Esophagus muscularis mucosa (tissue), 4 donors: ENCODE results near the gene SPON2. TPM values are rescaled to one million over a fixed set of nuclear protein-coding genes. Genes with fewer than 3 reads are reported as not detected.
A peak's percentile ranks its signal among the peaks of the same experiment; 100 is the strongest.

Source experiments
- DNase-seq: peaks from one replicate; pipeline ENCODE4 v3.0.0-alpha.2; 2017; ENCODE audit errors: extremely low spot score
- H3K27ac ChIP-seq, 4 donors: fragments of 200-600 bp; sonication (generic); replicated peaks in 1 of 4; 1 replicate in 3 of 4; 2 replicates in 1 of 4; pipeline ENCODE4 v1.5.1; 2016 to 2019; ENCODE audit warnings: mild to moderate bottlenecking in 1 of 4
- H3K27me3 ChIP-seq, 4 donors: fragments of 200-600 bp; sonication (generic); one replicate each; pipeline versions ENCODE4 v1.5.1 to v1.6.0; 2016 to 2019
- H3K36me3 ChIP-seq, 4 donors: fragments of 200-600 bp; sonication (generic); one replicate each; pipeline ENCODE4 v1.5.1; 2016 to 2019
- H3K4me1 ChIP-seq, 4 donors: fragments of 200-600 bp; sonication (generic); one replicate each; pipeline ENCODE4 v1.5.1; 2016 to 2019
- H3K4me3 ChIP-seq, 4 donors: fragments of 200-600 bp; sonication (generic); 1 replicate in 2 of 4; 2 replicates in 2 of 4; pipeline ENCODE4 v1.5.1; 2016 to 2019; ENCODE audit warnings: mild to moderate bottlenecking in 4 of 4, moderate library complexity in 1 of 4
- H3K9me3 ChIP-seq, 4 donors: fragments of 200-600 bp; sonication (generic); 1 replicate in 3 of 4; 2 replicates in 1 of 4; pipeline ENCODE4 v1.5.1; 2016 to 2019
- CTCF ChIP-seq, 3 experiments: fragments of 200-600 bp in 2 of 3; fragments of 450-650 bp in 1 of 3; sonication (generic) in 2 of 3; IDR thresholded peaks; one replicate each; pipeline ENCODE4 v1.5.1; 2017 to 2019; ENCODE audit warnings: antibody characterized with exemption in 3 of 3, mild to moderate bottlenecking in 2 of 3, moderate library complexity in 1 of 3
- EP300 ChIP-seq: sonication (generic); formaldehyde crosslinking; IDR thresholded peaks from one replicate; pipeline ENCODE4 v1.6.1; 2017; ENCODE audit warnings: antibody characterized with exemption
- POLR2A ChIP-seq: fragments of 450-650 bp; IDR thresholded peaks from one replicate; pipeline ENCODE4 v1.6.1; 2017; ENCODE audit warnings: antibody characterized with exemption, moderate library complexity, mild to moderate bottlenecking, low read depth
- POLR2AphosphoS5 ChIP-seq, 2 donors: sonication (generic); formaldehyde crosslinking; IDR thresholded peaks; one replicate each; pipeline ENCODE4 v1.6.1; 2017; ENCODE audit warnings: antibody characterized with exemption in 2 of 2
- WGBS: methylation state at CpG from one replicate; pipeline ENCODE4 v1.1.5; 2018; 5-methylcytosine and 5-hydroxymethylcytosine counted together
- intact Hi-C: fragments of 100-400 bp; cut with DNase I; formaldehyde crosslinking; loops from one replicate; pipeline ENCODE4 v1.15.1; 2023
- total RNA-seq, 4 donors: library from RNA; depleted of rRNA; stranded (reverse); fragments of >200 nt; gene quantifications; one replicate each; pipeline versions ENCODE4 v1.1.0 to v1.2.1, GENCODE V29; 2016

SPON2 gene
- total RNA-seq, 4 donors from 2014 or later, result 21.3 to 72.9 (median 58.3) TPM

DNA sequence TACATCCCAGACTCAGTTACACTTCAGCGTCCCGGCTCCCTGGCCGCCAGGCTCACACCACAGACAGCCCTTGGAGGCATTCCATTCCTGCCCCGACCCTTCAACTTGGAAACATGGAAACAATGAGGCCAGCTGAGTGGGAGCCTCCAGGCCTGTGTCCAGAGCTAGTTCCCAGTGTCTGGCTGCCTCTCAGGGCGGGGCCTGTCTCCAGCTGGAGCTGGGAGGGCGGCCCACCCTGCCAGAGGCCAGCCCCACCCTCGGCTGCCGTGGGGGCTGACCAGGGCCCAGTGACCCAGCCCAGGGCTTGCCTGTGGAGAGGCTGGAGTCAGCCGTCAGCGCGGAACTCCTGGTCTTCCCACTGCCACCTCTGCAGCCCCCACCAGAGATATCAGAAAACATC is 37.4 kb upstream of the SPON2 start:
- Histone ChIP-seq H3K4me3 (no peak overlapping the region), H3K9me3 (no peaks in the 10 kb centered on the region), H3K4me1 (peaks cover 46 to 93% (median 83%) of the 10 kb centered on the region in 4 donors), H3K27me3 (no peaks in the 10 kb centered on the region), H3K27ac (peak overlapping the region; percentile 58 to 75 (median 66)), H3K36me3 (peaks cover 8 to 44% (median 35%) of the 10 kb centered on the region in 4 donors)
- peak; percentile 94 for DNase-seq
- peak; percentile 49 to 57 for TF ChIP-seq POLR2AphosphoS5 (IDR thresholded peaks at IDR 0.05)
- TF ChIP-seq EP300, result no peak
- 40% methylated on average over 2 of the region's 11 CpGs for WGBS
- intact Hi-C loops, result loop anchor here (5.0 kb wide), 2 partner anchors 37 to 43 kb away; partner anchors contain the start of gene CTBP1

GRCh38 chr4:1208970-1209704 is 36.8 kb upstream of the SPON2 start:
- H3K9me3 ChIP-seq, result no peaks in the 10 kb centered on the region
- no peaks in the 10 kb centered on the region for H3K27me3 ChIP-seq
- peaks cover 46 to 89% (median 80%) of the 10 kb centered on the region in 4 donors for H3K4me1 ChIP-seq
- 80% methylated on average over 28 of the region's 31 CpGs for WGBS
- intact Hi-C loops, result loop anchor here (5.0 kb wide), 1 partner anchor 38 kb away; the partner anchor contains the start of gene CTBP1
- peak overlapping the region; percentile 58 to 75 (median 66) for H3K27ac ChIP-seq
- DNase-seq, result no peak
- TF ChIP-seq EP300, result no peak
- peak in 1 of 2 donors; percentile 6 for TF ChIP-seq POLR2AphosphoS5 (IDR thresholded peaks at IDR 0.05)
- H3K36me3 ChIP-seq, result peaks cover 2 to 37% (median 28%) of the 10 kb centered on the region in 4 donors
- H3K4me3 ChIP-seq, result no peak overlapping the region

DNA sequence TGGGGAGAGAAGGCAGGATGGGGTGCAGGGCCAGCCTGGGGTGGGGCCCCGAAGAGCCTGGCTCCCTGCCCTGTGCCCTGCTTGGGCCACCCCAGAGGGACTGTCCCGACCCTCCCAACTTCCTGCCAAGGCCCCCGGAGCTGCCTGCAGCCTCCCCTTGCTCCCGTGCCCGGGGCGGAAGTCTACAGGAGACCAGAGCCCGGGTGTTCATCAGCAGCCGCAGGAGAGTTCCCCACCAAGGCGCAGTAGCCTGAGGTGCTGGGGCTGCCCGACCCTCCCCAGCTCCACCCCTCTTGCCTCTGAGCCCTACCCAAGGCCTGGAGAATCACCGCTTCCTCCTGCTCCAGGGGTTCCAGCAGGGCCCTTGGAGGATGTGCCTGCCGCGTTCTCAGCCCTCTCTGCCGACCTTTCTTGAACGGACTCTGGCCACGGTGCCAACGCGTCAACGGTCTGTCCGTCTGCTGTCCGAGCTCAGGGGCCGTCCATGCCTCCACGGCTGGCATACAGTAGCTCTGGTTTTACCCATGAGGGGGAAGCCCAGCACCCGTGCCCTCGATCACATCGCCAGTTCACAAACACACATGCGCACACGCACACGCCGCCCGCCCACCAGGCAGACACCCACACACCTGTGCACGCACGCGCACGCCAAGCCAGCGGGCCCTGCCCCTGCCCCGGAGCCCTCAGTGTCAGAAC is 36.0 kb upstream of the SPON2 start:
- no peaks in the 10 kb centered on the region for H3K27me3 ChIP-seq
- H3K36me3 ChIP-seq, result peaks cover 0 to 30% (median 21%) of the 10 kb centered on the region in 4 donors
- H3K27ac ChIP-seq, result peak overlapping the region; percentile 58 to 75 (median 66)
- no peak for TF ChIP-seq EP300
- TF ChIP-seq POLR2A, result no peak
- no peak for TF ChIP-seq CTCF (IDR thresholded peaks at IDR 0.05)
- TF ChIP-seq POLR2AphosphoS5 (IDR thresholded peaks at IDR 0.05), result no peak
- intact Hi-C loops, result loop anchor here (5.0 kb wide), 1 partner anchor 39 kb away; the partner anchor contains the start of gene CTBP1
- 93% methylated on average over 21 of the region's 37 CpGs for WGBS
- H3K9me3 ChIP-seq, result no peaks in the 10 kb centered on the region
- no peak for DNase-seq
- H3K4me1 ChIP-seq, result peaks cover 46 to 85% (median 76%) of the 10 kb centered on the region in 4 donors
- H3K4me3 ChIP-seq, result peak overlapping the region in 3 of 4 donors; percentile 9 to 24 (median 22)

DNA sequence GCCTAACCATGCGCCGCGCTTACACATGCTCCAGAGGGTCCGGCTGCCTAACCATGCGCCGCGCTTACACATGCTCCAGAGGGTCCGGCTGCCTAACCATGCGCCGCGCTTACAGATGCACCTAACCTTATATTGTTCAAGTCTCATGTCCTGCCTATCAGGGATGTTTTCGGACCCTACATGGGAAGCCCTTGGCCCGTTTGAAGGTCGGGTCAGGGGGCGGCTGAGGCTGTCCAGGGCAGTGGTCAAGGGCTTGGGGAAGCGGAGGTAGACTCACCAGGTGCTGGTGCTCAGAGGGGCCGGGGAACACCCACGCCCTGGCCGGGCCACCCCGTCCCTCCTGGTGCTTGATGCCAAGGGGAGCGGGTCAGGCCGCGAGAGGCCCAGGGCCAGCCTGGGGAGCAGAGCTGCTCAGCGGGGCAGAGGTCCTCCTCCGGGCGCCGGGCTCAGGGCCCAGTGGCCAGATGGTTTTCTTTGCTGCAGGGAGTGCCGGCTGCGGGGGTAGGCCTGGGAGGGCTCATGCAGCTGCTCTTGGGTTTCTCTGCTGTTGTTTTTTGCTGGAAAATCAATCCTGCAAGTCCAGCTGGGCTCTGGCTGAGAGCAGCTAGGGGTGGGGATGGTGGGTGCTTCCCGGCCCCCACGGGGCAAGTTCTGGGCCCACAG is 35.4 kb upstream of the SPON2 start:
- WGBS, result 52% methylated on average over 5 of the region's 31 CpGs
- TF ChIP-seq POLR2AphosphoS5 (IDR thresholded peaks at IDR 0.05) (peak; percentile 19 to 32), CTCF (IDR thresholded peaks at IDR 0.05) (no peak)
- intact Hi-C loops, result loop anchor here (5.0 kb wide), 1 partner anchor 40 kb away; the partner anchor contains the start of gene CTBP1
- Histone ChIP-seq H3K27me3 (no peaks in the 10 kb centered on the region), H3K9me3 (no peaks in the 10 kb centered on the region), H3K27ac (peak overlapping the region; percentile 58 to 75 (median 66)), H3K36me3 (peaks cover 0 to 23% (median 14%) of the 10 kb centered on the region in 4 donors), H3K4me1 (peaks cover 50 to 85% (median 76%) of the 10 kb centered on the region in 4 donors), H3K4me3 (peak overlapping the region in 3 of 4 donors; percentile 9 to 24 (median 22))
- no peak for DNase-seq

DNA sequence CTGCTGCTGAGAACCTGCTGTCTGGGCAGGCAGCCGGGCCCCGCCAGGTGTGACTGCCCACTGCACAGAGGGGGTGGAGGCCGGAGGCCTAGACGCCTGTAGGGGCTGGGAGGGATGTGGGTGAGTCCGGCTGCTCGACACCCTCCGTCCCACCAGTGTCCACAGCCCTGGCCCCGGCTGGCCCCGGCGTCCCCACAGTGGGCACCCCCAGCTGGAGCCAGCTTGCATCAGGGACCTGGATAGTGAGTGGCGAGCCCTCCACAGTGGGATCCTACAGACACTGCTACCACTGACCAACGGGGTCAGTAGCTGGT is 34.7 kb upstream of the SPON2 start:
- 50% methylated on average over 1 of the region's 12 CpGs for WGBS

More for the DNA sequence above, 34.7 kb upstream of the SPON2 start:
- DNase-seq, result no peak
- H3K36me3 ChIP-seq, result peaks cover 0 to 17% (median 8%) of the 10 kb centered on the region in 4 donors
- no peak for TF ChIP-seq CTCF (IDR thresholded peaks at IDR 0.05)
- no peak for TF ChIP-seq POLR2A
- TF ChIP-seq EP300, result no peak
- no peak for TF ChIP-seq POLR2AphosphoS5 (IDR thresholded peaks at IDR 0.05)
- H3K9me3 ChIP-seq, result no peaks in the 10 kb centered on the region
- H3K4me3 ChIP-seq, result no peak overlapping the region
- intact Hi-C loops, result loop anchor here (5.0 kb wide), 1 partner anchor 40 kb away; the partner anchor contains the start of gene CTBP1
- no peaks in the 10 kb centered on the region for H3K27me3 ChIP-seq
- H3K27ac ChIP-seq, result peak overlapping the region in 3 of 4 donors; percentile 7 to 75 (median 18)
- peaks cover 53 to 85% (median 76%) of the 10 kb centered on the region in 4 donors for H3K4me1 ChIP-seq
